Measurements from ENCODE around the gene OR4M1.
"Not testable (repeated sequence)": the region's sequence is repeated elsewhere in the genome, so short reads cannot be mapped to it uniquely, and the experiment has no call there.

OR4M1 gene, protein sequence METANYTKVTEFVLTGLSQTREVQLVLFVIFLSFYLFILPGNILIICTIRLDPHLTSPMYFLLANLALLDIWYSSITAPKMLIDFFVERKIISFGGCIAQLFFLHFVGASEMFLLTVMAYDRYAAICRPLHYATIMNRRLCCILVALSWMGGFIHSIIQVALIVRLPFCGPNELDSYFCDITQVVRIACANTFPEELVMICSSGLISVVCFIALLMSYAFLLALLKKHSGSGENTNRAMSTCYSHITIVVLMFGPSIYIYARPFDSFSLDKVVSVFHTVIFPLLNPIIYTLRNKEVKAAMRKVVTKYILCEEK

DNA sequence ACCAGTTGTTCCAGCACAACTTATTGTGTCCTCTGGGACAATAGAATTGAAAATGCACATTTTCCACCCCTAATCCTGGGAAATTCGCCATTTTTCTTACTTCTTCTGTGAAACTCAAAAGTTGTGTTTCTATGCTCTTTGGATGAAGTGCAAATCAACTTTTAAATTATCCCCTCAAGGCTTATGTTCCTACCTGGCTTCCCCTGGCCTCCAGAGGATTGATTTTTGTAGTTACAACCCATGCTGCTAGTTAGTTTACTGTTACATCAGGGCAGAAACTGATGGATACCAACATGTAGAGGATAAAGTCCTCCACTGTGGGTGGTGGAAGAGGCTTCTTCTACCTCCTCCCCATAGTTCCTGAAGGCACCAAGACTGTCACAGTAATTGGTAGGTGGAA is at the start of gene OR4M1:
TSS of gene OR4M1 (plus strand) at position 301 of the 400 bp plus-strand sequence. CDS start 6,819 bp downstream, outside the sequence.
- DNase-seq, result not testable (repeated sequence)

DNA sequence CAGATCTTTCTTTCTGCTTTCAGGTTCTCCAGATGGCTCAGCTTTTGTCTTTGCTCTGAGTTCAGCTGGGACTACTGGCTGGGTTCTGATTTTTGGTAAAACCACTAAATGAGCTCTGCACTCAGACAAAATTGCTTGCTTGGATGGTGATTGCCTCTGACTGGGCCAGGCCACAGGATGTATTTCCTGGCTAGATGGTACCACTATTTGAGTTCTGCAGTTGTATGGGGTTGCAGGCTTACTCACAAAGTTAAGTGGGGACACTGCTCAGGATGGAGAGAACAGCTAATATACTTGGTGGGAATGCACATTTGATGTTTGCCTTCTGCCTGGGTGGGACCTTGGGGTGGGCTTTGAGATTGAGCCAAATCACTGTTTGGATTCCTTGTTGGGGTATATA is 43.9 kb upstream of the OR4M1 start:
- DNase-seq, result no peak

DNA sequence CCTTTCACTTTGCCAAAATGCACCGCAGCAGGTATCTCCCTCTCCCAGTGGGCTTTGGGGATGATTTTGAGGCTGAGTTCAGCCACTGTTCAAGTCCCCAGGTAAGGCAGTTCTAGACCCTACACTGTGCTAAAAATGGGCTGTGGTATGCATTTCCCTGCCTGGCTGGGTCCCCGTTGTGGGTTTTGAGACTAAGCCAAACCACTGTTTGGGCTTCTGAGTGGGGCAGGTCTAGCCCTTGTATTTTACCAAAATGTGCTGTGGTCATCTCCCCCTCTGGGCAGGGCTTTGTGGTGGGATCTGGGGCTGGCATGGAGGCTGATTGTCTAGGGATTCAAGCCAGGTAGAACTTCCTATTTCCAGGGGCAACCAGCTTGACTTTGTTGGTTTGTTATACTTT is 43.5 kb upstream of the OR4M1 start:
- no peak for DNase-seq

DNA sequence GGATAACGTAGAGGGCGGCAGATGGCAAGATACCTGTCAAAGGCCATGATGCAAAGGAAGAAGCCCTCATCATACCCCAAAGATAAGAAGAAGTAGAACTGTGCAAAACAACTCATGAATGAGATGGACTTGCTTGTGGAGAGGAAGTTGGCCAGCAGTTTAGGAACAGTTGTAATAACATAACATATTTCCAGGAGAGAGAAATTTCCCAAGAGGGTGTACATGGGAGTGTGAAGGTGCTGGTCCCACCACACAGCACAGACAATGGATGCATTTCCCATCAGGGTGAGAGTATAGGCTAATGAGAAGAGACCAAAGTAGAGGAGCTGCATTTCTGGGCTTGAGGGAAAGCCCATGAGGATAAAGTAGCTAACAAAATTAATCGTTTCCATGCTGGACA is 39.4 kb upstream of the OR4M1 start:
- not testable (repeated sequence) for DNase-seq

DNA sequence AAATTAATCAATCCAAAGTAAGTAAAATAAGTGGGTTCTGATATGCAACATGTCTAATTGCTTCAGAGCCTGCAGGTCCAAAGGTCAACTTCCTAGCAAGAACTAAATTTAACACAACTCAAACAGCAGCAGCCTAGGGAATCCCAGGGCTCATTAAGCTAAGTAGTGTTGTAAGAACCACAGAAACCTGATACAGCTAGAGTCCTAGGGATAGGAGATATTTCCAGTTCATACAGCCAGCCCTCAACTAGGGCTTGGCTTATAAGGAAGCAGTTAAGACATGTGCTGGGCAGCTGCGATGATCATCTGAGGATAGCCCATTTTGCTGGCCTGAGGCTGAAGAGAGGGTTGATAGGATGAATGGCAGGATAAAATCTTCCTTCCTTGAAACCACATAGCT is 30.0 kb upstream of the OR4M1 start, which contains the start of gene OR4Q3:
TSS of gene OR4Q3 (plus strand) at position 316 of the 400 bp plus-strand sequence.
- DNase-seq, result no peak

DNA sequence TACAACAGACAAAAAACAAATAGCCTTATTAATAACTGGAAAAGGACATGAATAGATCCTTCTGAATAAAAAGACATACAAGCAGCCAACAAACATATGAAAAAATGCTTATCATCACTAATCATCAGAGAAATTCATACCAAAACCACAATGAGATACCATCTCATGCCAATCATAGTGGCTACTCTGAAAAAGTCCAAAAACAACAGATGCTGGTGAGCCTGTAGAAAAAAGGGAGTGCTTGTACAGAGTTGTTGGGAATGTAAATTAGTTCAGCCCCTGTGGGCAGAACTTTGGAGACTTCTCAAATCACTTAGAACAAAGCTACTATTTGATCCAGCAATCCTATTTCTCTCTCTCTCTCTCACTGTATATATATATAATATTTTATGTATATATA is 21.0 kb upstream of the OR4M1 start:
- not testable (repeated sequence) for DNase-seq

DNA sequence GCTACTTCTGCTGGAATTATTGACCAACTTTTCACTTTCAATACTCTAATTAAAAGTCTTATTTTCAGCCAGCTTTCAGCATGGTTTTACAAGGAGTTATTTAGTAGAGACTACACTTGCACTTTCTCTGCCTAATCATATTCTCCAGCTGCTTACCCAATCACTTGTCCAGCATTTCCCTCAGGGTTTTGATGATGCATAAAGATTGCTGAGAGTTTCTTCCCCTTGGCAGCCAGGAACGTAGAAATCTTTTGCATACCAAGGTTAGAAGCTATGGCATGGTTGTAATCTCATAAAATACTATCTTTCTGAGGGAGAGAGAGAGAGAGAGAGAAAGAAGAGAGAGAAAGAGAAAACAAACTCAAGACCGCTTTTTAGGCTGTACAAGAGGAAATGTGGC is 19.1 kb upstream of the OR4M1 start:
- DNase-seq, result no peak

DNA sequence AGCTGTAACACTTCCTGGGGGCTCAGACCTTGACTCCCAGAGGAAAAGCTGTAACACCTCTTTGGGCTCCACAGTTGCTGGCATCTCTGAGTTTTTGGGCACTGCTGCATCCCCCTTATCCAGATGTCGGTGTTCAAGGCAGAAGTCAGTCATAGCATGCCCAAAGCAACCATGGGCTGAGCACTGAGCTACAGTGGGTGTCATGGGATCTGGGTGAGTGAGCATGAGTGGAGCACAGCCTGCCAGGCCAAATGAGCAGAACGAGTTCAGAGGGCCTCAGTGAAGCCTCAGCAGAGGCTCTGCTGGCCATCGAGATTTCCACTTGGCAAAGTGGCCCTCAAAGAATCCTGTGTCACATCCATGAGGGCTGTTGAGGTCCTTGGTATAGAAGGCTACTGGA is 1.8 kb upstream of the OR4M1 start:
- not testable (repeated sequence) for DNase-seq

DNA sequence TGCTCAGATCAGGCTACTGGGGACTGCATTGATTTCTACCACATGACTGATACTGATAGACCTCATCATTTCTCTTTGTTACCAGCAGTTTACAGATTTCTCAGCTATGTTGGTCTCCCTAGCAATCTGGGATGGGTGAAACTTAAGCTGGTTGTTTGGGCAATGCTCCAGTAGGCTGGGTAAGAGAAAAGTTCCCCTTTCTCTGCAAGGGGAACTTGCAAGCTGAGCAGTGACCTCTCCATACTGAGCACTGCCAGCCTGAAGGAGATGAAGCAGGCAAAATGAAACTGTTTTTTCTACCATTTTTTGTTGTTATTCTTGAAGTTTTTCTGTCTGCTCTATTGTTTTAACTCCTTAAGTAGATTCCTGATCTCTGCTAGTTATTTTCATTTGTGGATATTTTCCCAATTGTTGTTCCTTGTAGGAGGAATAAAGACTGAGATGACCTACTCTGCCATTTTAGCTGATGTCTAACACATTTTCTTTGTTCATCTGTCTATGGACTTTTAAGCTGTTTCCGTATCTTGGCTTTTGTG is 1.3 kb upstream of the OR4M1 start:
- no peak for DNase-seq

DNA sequence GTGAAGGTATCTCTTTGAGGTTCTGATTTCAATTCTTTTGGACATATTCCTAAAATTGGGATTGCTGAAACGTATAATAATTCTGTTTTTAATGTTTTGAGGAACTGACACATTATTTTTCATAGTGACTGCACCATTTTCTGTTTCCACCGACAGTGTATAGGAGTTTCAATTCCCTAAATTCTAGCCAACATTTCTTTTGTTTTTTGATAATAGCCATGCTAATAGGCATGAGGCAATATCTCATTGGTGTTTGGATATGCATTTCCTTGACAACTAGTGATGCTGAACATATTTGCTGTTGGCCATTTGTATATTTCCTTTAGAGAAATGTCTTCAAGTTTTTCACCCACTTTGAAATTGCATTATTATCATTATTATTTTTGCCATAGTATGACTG is 850 bp upstream of the OR4M1 start:
- DNase-seq, result not testable (repeated sequence)

DNA sequence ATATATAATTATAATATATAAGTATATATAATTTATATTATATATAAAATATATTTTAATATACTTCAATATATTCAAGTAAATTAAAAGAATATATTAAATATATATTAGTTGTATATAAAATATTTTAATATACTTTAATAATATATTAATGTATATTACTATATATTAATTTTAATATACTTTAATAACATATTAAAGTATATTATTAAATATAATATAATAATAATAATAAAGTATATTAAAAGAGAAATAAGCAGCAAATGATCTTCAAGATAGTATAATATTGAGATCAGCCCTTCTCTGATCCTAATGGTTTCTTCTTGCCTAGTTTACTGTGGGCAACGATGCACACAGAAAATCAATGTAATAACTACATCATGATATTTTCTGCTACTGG is 2.3 kb downstream of the OR4M1 start:
- no peak for DNase-seq

DNA sequence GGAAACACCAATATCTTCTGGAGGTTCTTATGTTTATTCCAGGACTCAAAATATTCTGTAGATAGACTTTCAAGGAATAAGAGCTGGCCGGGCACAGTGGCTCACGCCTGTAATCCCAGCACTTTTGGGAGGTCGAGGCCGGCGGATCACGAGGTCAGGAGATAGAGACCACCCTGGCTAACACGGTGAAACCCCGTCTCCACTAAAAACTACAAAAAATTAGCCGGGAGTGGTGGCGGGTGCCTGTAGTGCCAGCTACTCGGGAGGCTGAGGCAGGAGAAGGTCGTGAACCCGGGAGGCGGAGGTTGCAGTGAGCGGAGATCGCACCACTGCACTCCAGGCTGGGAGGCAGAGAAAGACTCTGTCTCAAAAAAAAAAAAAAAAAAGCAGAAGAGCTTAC is 12.5 kb downstream of the OR4M1 start:
- DNase-seq, result not testable (repeated sequence)

DNA sequence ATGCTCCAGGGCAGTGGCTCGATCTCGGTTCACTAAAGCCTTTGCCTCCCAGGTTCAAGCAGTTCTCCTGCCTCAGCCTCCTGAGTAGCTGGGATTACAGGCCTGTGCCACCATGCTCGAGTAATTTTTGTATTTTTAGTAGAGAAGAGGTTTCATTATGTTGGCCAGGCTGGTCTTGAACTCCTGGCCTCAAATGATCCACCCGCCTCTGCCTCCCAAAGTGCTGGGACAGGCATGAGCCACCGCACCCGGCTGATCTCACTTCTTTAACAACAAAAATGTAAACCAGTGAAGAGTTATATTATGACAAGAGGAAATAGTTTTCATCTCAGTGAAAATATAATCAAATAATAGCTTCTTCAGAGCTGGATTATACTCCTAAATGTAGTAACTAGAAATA is 14.0 kb downstream of the OR4M1 start:
- not testable (repeated sequence) for DNase-seq

DNA sequence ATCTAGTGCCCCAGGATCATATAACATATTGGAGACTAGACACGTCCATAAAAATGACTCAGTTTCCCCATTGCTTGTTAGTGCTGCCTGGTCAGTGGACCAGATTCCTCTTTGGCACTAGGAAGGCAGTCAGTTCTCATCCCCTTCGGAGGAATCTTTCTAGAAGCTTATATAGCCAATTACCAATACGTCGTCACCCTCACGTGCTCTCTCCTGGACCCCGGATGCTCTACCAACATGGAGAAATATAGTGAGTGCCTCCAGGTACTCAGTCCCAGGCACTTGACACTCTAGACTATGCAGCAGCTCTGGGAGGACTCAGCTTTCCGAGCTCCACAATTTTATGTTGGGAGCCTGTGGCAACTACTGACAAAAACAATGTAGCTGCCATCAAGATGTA is 14.8 kb downstream of the OR4M1 start:
- DNase-seq, result not testable (repeated sequence)

DNA sequence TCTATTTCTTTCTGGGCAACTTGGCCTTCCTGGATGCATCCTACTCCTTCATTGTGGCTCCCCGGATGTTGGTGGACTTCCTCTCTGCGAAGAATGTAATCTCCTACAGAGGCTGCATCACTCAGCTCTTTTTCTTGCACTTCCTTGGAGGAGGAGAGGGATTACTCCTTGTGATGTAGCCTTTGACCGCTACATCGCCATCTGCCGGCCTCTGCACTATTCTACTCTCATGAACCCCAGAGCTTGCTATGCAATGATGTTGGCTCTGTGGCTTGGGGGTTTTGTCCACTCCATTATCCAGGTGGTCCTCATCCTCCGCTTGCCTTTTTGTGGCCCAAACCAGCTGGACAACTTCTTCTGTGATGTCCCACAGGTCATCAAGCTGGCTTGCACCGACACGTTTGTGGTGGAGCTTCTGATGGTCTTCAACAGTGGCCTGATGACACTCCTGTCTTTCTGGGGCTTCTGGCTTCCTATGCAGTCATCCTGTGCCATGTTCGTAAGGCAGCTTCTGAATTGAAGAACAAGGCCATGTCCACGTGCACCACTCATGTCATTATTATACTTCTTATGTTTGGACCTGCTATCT is 23.3 kb downstream of the OR4M1 start:
- peak; percentile 42 for DNase-seq

DNA sequence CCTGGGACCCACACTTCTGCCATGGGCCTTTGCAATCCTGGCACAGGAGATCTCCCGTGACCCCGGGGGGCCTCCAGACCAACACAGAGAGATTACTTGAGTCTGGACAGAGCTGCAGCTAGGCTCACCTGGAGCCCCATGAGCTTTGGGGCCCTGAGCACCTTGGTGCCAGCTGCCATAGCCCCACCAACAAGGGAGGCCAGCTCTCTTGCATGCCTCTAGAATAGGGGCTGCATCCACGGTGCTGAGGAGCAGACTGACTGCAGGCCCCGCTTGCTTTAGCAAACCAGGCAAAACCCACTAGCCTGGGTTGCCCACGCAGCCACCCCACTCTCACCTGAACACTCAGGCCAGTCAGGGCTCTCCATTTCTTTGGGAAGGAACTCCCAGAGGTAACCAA is 26.6 kb downstream of the OR4M1 start:
- no peak for DNase-seq

DNA sequence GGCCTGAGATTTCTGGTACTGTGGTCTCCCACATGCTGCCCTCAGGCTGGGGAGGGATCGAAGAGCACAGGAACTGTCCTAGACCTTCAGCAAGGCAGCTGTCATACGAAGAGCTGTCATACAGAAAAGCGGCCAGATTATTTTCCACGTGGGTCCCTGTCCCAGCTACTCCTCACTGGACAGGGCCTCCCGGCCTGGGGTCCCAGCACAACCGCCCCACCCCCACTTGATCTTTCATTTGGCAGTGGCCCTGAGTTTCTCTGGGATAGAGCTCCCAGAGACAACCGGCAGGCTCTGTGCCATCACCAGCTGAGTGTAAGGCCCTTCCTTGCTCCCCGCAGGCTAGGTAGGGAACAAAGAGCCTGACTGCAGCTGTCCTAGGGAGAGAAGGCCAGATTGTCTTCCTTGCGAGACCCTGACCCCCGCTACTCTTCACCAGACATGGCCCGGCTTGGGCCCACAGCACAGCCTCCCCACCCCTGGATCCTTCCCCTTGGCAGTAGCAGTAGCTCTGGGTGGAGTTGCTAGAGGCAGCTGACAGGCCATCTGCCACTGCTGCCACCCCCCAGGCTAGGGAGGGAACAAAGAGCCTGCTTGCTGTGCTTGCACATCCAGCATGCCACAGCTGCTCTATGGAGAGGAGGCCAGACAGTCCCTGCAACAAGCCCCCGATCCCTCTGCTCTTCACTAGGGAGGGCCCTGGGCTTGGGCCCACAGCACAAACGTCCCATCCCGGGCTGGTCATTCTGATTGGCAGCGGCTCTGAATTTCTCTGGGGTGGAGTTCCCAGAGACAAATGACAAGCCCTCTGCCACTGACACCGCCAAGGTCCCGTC is 27.2 kb downstream of the OR4M1 start:
- DNase-seq, result peak; percentile 58

DNA sequence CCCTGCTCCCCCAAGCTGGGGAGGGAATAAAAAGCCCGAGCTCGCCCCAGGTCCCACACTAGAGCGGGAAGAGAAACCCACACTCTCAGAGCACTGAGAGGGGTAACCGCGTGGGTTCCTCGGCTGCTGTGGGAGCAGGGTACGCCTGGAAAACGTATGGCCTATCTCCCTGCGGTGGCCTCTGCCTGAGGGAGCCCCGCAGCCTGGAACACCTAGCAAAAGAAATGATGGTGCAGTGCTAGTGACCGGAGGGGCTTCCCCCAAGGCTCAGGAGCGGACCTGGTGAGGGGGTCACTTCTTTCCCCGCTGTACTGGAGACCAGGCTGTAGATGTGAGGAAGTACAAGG is 27.8 kb downstream of the OR4M1 start:
- no peak for DNase-seq

DNA sequence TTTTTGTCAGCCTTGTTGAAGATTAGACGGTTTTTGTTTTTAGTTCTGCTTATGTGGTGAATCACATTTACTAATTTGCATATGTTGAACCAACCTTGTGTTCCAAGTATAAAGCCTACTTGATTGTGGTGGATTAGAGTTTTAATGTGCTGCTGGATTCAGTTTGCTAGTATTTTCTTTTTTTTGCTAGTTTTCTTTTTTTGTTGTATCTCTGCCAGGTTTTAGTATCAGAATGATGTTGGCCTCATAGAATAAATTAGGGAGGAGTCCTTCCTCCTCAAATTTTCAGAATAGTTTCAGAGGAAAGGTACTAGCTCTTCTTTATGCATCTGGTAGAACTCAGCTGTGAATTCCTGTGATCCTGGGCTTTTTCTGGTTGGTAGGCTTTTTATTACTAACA is 30.2 kb downstream of the OR4M1 start, which contains the start of gene OR4N2:
TSS of gene OR4N2 (plus strand) at position 301 of the 400 bp plus-strand sequence. CDS start 23,679 bp downstream, outside the sequence.
- not testable (repeated sequence) for DNase-seq

DNA sequence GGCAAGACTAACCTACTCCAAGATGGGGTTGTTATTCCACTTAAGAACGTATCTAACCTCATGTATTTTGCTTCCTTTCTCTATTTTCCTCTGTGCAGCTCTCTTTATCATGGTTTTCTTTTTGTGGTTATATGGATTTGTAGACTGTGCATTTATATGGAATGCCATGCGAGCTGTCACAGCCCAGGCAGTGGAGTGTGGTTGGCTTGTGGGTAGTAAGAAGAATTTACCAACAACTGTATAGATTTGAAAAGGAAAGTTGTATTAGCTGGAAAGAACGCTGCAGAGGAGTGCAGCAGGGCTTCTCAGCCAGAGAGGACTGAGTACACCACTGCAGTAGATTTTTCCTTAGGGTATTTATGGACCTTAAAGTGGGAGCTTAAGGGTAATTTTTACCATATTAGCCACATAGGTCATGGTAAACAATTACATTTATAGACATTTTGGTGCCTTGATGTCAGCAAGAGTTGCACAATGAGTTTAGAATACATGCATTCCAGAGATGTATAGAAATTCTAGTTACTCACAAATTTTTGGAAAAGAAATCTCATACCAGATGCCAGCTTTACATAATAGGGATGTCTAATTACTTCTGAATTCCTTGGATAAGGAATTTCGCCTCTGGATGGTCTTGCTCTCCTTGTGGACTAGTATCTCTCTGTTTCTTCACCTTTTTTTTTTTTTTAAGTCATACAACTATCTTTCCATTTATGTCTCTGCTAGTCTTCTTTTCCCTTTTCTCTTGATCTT is 40.0 kb downstream of the OR4M1 start:
- not testable (repeated sequence) for DNase-seq

DNA sequence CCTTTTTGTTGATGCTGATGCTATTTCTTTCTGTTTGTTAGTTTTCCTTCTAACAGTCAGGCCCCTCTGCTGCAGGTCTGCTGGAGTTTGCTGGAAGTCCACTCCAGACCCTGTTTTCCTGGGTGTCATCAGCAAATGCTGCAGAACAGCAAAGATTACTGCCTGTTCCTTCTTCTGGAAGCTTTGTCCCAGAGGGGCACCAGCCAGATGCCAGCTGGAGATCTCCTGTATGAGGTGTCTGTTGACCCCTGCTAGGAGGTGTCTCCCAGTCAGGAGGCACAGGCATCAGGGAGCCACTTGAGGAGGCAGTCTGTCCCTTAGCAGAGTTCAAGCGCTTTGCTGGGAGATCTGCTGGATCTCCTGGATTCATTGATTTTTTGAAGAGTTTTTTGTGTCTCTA is 46.6 kb downstream of the OR4M1 start:
- not testable (repeated sequence) for DNase-seq

DNA sequence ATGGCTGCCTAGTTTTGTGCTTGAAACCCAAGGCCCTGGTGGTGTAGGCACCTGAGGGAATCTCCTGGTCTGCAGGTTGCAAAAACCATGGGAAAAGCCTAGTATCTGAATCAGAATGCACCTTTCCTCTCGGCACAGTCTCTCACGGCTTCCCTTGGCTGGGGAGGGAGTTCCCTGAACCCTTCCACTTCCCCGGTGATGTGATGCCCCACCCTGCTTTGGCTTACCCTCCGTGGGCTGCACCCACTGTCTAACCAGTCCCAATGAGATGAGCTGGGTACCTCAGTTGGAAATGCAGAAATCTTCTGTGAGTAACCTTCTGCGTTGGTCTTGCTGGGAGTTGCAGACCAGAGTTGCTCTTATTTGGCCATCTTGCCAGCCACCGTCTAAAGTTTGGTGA is 47.7 kb downstream of the OR4M1 start:
- not testable (repeated sequence) for DNase-seq

DNA sequence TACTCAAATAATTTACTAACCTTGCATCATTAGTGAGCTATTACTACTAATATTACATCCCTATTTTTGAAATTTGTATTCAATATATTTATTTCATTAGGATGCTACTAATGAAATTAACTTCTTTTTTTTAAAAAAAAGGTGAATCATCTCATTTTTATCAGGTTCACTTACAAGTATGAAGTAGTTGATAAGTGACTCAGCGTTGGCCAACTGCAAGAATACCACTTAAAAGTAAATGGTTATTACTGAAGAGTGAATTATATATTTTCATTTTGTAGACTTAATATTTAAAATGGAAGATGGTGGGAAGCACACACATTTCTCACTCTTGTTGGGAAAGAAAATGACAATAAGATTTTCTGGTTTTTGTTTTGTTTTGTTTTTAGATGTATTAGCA is 49.9 kb downstream of the OR4M1 start:
- DNase-seq, result no peak

Data from NCI-H82 (cell line).